WTC11 (cell line): Measurements from ENCODE around the gene MTREX. TPM values are rescaled to one million over a fixed set of nuclear protein-coding genes. Genes with fewer than 3 reads are reported as not detected.

Experiments used
- ATAC-seq: fragments of 200-7000 bp; cut with Tn5 transposase; 2 replicates; pipeline ENCODE4 v1.10.0; 2021; ENCODE audit warnings: mild to moderate bottlenecking, moderate library complexity
- CTCF ChIA-PET: fragments of 300-600 bp; sonication (Branson Sonifier 250); formaldehyde crosslinking; loops from one replicate; lab custom pipeline; 2021; ENCODE audit warnings: antibody characterized with exemption; lab: Charles Lee
- POLR2A ChIA-PET: fragments of 350-600 bp; sonication (Branson Sonifier 250); formaldehyde crosslinking; loops from one replicate; lab custom pipeline; 2021; ENCODE audit warnings: antibody characterized with exemption; lab: Charles Lee
- DNase-seq: peaks from one replicate; pipeline ENCODE4 v3.0.0; 2021; ENCODE audit warnings: low spot score
- H3K27ac Mint-ChIP-seq: 2 replicates; pipeline ENCODE4 v1.8.0; 2021; ENCODE audit warnings: mixed read lengths
- H3K27me3 Mint-ChIP-seq: 2 replicates; pipeline ENCODE4 v1.8.0; 2021; ENCODE audit warnings: low read depth, mild to moderate bottlenecking, moderate library complexity, mixed read lengths
- H3K36me3 Mint-ChIP-seq: 2 replicates; pipeline ENCODE4 v1.8.0; 2021; ENCODE audit warnings: mixed read lengths
- H3K4me1 Mint-ChIP-seq: 2 replicates; pipeline ENCODE4 v1.8.0; 2022; ENCODE audit warnings: mixed read lengths
- H3K4me3 Mint-ChIP-seq: 2 replicates; pipeline ENCODE4 v1.8.0; 2021; ENCODE audit warnings: mild to moderate bottlenecking, moderate library complexity, mixed read lengths
- H3K9me3 Mint-ChIP-seq: 2 replicates; pipeline ENCODE4 v1.8.0; 2021; ENCODE audit warnings: mixed read lengths
- CREM ChIP-seq: sonication (generic); formaldehyde crosslinking; IDR thresholded peaks from 2 replicates; pipeline ENCODE4 v1.8.1; 2022; ENCODE audit warnings: mild to moderate bottlenecking, missing genetic modification reagents, moderate library complexity
- ELF4 ChIP-seq: sonication (generic); formaldehyde crosslinking; IDR thresholded peaks from 2 replicates; pipeline ENCODE4 v1.8.1; 2022; ENCODE audit warnings: low read depth, mild to moderate bottlenecking, moderate library complexity, missing genetic modification reagents
- ESRRA ChIP-seq: sonication (generic); formaldehyde crosslinking; IDR thresholded peaks from 2 replicates; pipeline ENCODE4 v1.8.1; 2022; ENCODE audit warnings: mild to moderate bottlenecking, missing genetic modification reagents, borderline replicate concordance
- ETV6 ChIP-seq: sonication (generic); formaldehyde crosslinking; IDR thresholded peaks from 2 replicates; pipeline ENCODE4 v1.8.1; 2022; ENCODE audit warnings: mild to moderate bottlenecking, missing genetic modification reagents
- FOXK1 ChIP-seq: sonication (generic); formaldehyde crosslinking; IDR thresholded peaks from 2 replicates; pipeline ENCODE4 v1.8.0; 2022; ENCODE audit warnings: mild to moderate bottlenecking, moderate library complexity, missing genetic modification reagents
- GTF2I ChIP-seq: fragments of 250-450 bp; sonication (Bioruptor Pico); conservative IDR thresholded peaks from 2 replicates; pipeline ENCODE4 v1.4.0; 2021; ENCODE audit warnings: mild to moderate bottlenecking
- NFYB ChIP-seq: sonication (generic); formaldehyde crosslinking; conservative IDR thresholded peaks from 2 replicates; pipeline ENCODE4 v1.8.0; 2022; ENCODE audit warnings: low read depth, missing genetic modification reagents
- PRRX2 ChIP-seq: fragments of 250-450 bp; sonication (Bioruptor Pico); IDR thresholded peaks from 2 replicates; pipeline ENCODE4 v1.8.0; 2021; ENCODE audit warnings: mild to moderate bottlenecking
- RORB ChIP-seq: fragments of 250-450 bp; sonication (Bioruptor Pico); IDR thresholded peaks from 2 replicates; pipeline ENCODE4 v1.9.0; 2021; ENCODE audit warnings: mild to moderate bottlenecking
- SOX15 ChIP-seq: fragments of 250-450 bp; sonication (Bioruptor Pico); IDR thresholded peaks from 2 replicates; pipeline ENCODE4 v1.9.0; 2021; ENCODE audit warnings: mild to moderate bottlenecking
- SP1 ChIP-seq: sonication (generic); formaldehyde crosslinking; conservative IDR thresholded peaks from 2 replicates; pipeline ENCODE4 v1.8.1; 2022; ENCODE audit warnings: missing genetic modification reagents
- ZNF423 ChIP-seq: fragments of 250-450 bp; sonication (Bioruptor Pico); IDR thresholded peaks from 2 replicates; pipeline ENCODE4 v2.1.2; 2022; ENCODE audit warnings: mild to moderate bottlenecking, moderate library complexity
- total RNA-seq: library from RNA; stranded (reverse); gene quantifications from 3 replicates; pipeline ENCODE4 v1.2.3, GENCODE V29; 2021
- TF ChIP-seq, protein P1 (sequence below): sonication (generic); formaldehyde crosslinking; IDR thresholded peaks from 2 replicates; pipeline ENCODE4 v1.8.0; 2023; ENCODE audit warnings: missing genetic modification reagents, mild to moderate bottlenecking, borderline replicate concordance
- TF ChIP-seq, protein P2 (sequence below): sonication (generic); formaldehyde crosslinking; IDR thresholded peaks from 2 replicates; pipeline ENCODE4 v1.8.0; 2022; ENCODE audit warnings: mild to moderate bottlenecking, missing genetic modification reagents
- TF ChIP-seq, protein P3 (sequence below): sonication (generic); formaldehyde crosslinking; IDR thresholded peaks from 2 replicates; pipeline ENCODE4 v1.8.0; 2022; ENCODE audit warnings: mild to moderate bottlenecking, missing genetic modification reagents
- TF ChIP-seq, protein P4 (sequence below): sonication (generic); formaldehyde crosslinking; IDR thresholded peaks from 2 replicates; pipeline ENCODE4 v1.8.0; 2022; ENCODE audit warnings: mild to moderate bottlenecking, missing genetic modification reagents

The MTREX gene
- total RNA-seq, 1 experiment from 2014 or later = 110 TPM

DNA sequence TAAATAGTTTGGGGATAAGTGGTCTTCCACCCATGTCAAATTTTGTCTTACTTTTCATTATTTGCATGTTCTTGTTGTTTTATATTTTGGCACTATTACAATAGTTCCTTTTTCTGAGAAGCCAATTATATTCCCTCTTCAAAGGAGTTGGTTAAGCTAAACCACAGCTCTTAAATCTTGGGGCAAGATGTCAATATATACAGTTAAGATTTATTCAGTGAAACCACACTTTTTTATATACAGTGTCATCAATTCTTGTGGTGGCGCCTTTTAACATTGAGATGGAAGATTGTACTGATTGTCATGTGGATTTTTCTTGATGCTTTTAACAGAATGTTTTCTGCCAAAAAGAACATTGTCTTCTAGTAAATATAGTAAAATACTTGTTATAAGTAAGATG, 104.1 kb downstream of the MTREX start:
- no peak overlapping the region for H3K4me3 Mint-ChIP-seq
- no peak for ATAC-seq
- ChIA-PET CTCF (no interaction called here), POLR2A (no interaction called here)
- no peak overlapping the region for H3K27ac Mint-ChIP-seq
- no peaks in the 10 kb centered on the region for H3K27me3 Mint-ChIP-seq
- no peak for DNase-seq
- H3K36me3 Mint-ChIP-seq = peaks cover 45% of the 10 kb centered on the region
- H3K9me3 Mint-ChIP-seq = peaks cover 4% of the 10 kb centered on the region; the same call in 1 of the 2 replicates
- TF ChIP-seq SOX15 (CRISPR knock-in tag) (no peak), ETV6 (CRISPR knock-in tag) (no peak)
- H3K4me1 Mint-ChIP-seq = no peaks in the 10 kb centered on the region

DNA sequence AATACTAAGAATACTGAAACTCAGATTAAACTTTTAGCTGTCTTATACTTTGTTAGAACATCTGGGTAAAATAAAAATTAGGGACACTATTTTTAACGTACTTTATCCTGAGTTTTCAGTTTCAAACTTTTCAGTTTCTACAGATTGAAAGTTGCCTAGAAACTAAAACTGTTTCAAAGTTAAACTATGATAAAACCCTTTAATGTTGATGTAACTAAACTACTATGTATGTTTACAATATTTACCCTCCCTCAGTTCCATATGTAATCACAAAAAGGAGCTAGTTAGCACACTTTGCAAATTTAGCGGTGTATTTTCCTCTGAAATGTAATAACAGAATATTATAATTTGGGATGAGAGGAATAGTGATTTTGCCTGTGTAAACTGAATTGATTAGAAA, 105.9 kb downstream of the MTREX start:
- POLR2A ChIA-PET = interaction anchor here (0.6 kb wide), 2 partner anchors 1186 to 1556 kb away, joined by 8 to 10 read pairs; no protein-coding TSS in a partner anchor
- ATAC-seq = no peak
- Mint-ChIP-seq H3K36me3 (peaks cover 38% of the 10 kb centered on the region), H3K27ac (no peak overlapping the region), H3K4me1 (no peaks in the 10 kb centered on the region)
- no peak for DNase-seq
- TF ChIP-seq RORB (CRISPR knock-in tag) = no peak
- TF ChIP-seq SP1 (CRISPR knock-in tag) = no peak
- no peak for TF ChIP-seq ZNF423 (CRISPR knock-in tag)
- TF ChIP-seq, protein P1, sequence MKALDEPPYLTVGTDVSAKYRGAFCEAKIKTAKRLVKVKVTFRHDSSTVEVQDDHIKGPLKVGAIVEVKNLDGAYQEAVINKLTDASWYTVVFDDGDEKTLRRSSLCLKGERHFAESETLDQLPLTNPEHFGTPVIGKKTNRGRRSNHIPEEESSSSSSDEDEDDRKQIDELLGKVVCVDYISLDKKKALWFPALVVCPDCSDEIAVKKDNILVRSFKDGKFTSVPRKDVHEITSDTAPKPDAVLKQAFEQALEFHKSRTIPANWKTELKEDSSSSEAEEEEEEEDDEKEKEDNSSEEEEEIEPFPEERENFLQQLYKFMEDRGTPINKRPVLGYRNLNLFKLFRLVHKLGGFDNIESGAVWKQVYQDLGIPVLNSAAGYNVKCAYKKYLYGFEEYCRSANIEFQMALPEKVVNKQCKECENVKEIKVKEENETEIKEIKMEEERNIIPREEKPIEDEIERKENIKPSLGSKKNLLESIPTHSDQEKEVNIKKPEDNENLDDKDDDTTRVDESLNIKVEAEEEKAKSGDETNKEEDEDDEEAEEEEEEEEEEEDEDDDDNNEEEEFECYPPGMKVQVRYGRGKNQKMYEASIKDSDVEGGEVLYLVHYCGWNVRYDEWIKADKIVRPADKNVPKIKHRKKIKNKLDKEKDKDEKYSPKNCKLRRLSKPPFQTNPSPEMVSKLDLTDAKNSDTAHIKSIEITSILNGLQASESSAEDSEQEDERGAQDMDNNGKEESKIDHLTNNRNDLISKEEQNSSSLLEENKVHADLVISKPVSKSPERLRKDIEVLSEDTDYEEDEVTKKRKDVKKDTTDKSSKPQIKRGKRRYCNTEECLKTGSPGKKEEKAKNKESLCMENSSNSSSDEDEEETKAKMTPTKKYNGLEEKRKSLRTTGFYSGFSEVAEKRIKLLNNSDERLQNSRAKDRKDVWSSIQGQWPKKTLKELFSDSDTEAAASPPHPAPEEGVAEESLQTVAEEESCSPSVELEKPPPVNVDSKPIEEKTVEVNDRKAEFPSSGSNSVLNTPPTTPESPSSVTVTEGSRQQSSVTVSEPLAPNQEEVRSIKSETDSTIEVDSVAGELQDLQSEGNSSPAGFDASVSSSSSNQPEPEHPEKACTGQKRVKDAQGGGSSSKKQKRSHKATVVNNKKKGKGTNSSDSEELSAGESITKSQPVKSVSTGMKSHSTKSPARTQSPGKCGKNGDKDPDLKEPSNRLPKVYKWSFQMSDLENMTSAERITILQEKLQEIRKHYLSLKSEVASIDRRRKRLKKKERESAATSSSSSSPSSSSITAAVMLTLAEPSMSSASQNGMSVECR (CRISPR knock-in tag) = no peak
- TF ChIP-seq, all 79 proteins: peak for 0
- H3K4me3 Mint-ChIP-seq = no peak overlapping the region
- H3K27me3 Mint-ChIP-seq = no peaks in the 10 kb centered on the region
- CTCF ChIA-PET = no interaction called here
- H3K9me3 Mint-ChIP-seq = peaks cover 4% of the 10 kb centered on the region; the same call in 1 of the 2 replicates

DNA sequence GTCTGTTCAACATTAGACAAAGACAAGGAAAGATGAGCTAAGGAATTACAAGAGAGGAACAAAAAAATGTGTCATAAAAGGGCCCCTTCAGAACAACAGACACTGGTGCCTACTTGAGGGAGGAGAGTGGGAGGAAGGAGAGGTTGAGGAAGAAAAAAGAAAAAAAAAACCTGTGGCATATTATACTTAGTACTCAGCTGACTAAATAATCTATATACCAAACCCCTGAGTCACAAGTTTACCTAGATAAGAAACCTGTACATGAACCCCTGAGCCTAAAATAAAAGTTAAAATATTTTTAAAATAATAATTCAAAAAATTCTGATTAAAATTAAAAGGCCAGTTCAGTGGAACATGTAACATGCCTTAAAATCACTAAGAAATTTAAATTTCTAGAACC, 107.3 kb downstream of the MTREX start:
- TF ChIP-seq, protein P2, sequence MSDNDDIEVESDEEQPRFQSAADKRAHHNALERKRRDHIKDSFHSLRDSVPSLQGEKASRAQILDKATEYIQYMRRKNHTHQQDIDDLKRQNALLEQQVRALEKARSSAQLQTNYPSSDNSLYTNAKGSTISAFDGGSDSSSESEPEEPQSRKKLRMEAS (CRISPR knock-in tag) = no peak
- TF ChIP-seq ETV6 (CRISPR knock-in tag) (no peak), ESRRA (no peak), PRRX2 (CRISPR knock-in tag) (no peak)
- ChIA-PET CTCF (no interaction called here), POLR2A (no interaction called here)
- Mint-ChIP-seq H3K4me1 (peaks cover 6% of the 10 kb centered on the region), H3K27me3 (no peaks in the 10 kb centered on the region), H3K36me3 (peaks cover 33% of the 10 kb centered on the region), H3K9me3 (no peaks in the 10 kb centered on the region), H3K4me3 (no peak overlapping the region), H3K27ac (no peak overlapping the region)
- no peak for DNase-seq
- no peak for ATAC-seq

DNA sequence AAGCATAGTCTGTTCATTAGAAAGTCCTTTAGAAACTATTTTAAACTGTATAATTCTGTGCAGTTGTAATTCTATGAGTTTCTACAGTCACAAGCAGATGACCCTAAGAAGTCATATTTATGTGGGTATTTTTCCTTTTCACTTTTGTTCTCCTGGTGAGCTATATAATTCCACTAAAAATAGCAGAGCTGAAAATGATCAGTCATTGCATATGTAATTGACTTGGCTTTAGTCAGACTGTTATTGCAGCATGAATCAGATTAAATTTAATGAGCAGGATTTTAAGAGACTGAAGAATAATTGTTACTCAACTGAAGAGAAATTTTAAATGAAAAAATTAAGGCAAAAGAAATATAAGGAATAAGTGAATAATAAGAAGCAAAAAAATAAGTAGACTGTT, 108.5 kb downstream of the MTREX start:
- no peak for ATAC-seq
- POLR2A ChIA-PET = no interaction called here
- TF ChIP-seq, protein P3, sequence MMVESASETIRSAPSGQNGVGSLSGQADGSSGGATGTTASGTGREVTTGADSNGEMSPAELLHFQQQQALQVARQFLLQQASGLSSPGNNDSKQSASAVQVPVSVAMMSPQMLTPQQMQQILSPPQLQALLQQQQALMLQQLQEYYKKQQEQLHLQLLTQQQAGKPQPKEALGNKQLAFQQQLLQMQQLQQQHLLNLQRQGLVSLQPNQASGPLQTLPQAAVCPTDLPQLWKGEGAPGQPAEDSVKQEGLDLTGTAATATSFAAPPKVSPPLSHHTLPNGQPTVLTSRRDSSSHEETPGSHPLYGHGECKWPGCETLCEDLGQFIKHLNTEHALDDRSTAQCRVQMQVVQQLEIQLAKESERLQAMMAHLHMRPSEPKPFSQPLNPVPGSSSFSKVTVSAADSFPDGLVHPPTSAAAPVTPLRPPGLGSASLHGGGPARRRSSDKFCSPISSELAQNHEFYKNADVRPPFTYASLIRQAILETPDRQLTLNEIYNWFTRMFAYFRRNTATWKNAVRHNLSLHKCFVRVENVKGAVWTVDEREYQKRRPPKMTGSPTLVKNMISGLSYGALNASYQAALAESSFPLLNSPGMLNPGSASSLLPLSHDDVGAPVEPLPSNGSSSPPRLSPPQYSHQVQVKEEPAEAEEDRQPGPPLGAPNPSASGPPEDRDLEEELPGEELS (CRISPR knock-in tag) = no peak
- TF ChIP-seq CREM (no peak), NFYB (CRISPR knock-in tag) (no peak), ELF4 (CRISPR knock-in tag) (no peak), FOXK1 (no peak), GTF2I (no peak)
- TF ChIP-seq, protein P4, sequence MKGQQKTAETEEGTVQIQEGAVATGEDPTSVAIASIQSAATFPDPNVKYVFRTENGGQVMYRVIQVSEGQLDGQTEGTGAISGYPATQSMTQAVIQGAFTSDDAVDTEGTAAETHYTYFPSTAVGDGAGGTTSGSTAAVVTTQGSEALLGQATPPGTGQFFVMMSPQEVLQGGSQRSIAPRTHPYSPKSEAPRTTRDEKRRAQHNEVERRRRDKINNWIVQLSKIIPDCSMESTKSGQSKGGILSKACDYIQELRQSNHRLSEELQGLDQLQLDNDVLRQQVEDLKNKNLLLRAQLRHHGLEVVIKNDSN = no peak
- CTCF ChIA-PET = no interaction called here
- Mint-ChIP-seq H3K27ac (no peak overlapping the region), H3K4me1 (peaks cover 6% of the 10 kb centered on the region), H3K4me3 (no peak overlapping the region), H3K27me3 (no peaks in the 10 kb centered on the region), H3K36me3 (peaks cover 28% of the 10 kb centered on the region), H3K9me3 (no peaks in the 10 kb centered on the region)
- DNase-seq = no peak
